HG02678 (cell line): ENCODE measurements around the gene ZSCAN20.
A peak's percentile ranks its signal among the peaks of the same experiment; 100 is the strongest.

ENCODE experiments used
- ATAC-seq: cut with Tn5 transposase; IDR thresholded peaks from one replicate; pipeline ENCODE4 v1.9.1; 2021; ENCODE audit warnings: mild to moderate bottlenecking, moderate library complexity; ENCODE audit not compliant: unreplicated experiment

Gene ZSCAN20

DNA sequence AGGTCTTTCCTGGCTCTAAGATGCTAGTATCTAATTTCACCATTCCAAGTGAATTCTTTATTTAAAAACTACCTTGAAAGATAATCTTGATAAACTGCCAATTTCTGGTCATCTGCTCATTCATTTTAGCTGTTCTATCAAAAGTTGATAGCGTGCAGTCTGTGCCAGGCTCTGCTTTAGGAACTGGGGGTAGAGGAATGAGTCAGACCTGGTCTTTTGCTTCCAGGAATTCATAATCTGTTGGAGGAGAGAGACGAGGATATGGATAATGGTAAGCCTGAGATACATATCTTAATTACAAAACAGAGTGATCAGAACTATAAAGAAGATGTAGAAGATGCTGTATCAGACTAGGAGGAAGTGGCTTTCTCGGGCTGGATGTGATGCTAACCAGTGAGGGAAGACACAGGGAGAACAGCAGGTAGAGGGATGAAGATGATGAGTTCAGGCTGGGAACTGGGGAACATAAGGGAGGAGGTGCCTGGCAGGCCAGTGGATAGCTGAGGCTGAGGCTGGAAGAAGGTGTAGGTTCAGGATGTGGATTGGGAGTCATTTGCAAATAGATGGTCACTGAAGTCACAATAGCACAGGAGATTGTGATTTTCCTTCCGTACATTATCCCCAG, 29.3 kb upstream of the ZSCAN20 start:
- ATAC-seq, result no peak

DNA sequence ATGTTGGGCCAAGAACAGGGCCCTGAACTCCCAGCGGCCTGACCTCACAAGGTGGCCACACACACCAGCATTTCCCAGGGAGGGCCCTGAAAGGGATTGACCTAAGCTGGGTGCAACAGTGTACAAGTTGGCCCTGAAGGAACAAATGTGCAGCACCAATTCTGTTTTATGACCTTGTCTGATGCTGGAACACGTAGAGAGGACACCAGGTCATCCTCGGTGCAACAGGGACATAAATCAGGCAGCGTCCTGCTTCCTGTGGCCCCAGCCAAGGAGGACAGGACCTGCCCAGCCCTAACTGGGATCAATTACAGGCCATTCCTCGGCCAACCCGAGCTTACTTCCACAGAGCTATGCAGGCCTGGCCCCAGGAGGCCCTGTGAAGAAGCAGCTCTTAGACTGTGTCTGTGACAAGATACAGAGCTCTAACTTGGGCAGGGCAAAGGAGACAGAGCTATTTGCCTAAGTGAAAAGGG, 28.7 kb upstream of the ZSCAN20 start:
- ATAC-seq, result no peak

DNA sequence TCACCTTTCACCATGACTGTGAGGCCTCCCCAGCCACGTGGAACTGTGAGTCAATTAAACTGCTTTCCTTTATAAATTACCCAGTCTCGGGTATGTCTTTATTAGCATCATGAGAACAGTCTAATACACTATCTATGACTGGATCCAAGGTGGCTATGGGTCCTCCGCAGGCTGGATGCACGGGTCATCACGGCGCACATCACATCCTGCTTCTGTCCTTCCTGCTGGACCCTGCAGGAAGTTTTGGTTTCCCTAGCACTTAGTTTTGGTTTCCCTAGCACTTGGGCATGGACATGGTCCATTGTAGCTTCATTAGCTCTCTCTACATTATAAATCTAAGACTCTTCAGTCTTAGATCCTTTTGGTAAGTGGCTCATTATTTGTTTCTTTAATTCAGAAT, 27.3 kb upstream of the ZSCAN20 start:
- ATAC-seq, result no peak

DNA sequence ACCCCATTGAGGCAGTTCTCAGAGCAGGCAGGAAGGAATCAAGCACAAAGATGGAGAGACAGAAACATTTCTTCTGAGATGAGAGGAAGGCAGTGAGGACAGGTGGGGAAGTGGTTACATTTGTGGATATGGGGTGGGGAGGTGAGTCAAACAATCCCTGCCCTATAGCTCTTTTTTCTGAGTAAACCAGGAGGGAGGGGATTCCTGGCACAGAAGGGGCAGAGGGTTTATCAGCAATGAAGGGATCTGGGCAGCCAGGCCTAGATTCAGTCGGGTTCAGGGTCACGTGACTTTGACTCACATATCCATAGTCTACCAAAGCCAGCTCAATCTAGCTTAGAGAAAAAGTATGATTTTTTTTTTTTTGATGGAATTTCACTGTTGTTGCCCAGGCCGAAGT, 25.9 kb upstream of the ZSCAN20 start:
- no peak for ATAC-seq

DNA sequence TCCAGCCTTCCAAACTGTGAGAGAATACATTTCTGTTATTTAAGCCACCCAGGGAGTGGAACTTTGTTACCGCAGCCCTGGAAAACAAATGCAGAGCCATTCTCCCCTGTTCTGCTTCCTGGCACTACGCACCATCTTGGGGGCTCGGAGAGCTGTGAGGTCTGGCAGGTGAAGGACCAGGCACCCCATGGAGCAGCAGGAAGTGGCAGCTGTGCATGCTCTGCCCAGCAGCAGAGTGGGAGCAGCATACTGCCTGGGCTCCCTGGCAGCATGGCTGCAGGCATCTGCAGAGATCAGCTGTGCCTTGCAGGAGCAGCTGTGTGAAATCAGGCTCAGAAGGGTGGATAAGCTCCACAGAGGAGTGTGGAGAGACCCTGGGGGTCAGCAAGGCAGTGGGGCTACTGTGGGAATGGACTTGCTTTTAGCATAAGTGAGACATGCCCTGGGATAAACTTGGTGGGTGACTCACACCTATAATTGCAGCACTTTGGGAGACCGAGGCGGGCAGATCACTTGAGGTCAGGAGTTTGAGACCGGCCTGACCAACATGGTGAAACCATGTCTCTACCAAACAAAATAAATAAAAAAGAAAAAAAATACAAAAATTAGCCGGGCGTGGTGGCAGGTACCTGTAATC, 17.7 kb upstream of the ZSCAN20 start:
- ATAC-seq, result no peak

DNA sequence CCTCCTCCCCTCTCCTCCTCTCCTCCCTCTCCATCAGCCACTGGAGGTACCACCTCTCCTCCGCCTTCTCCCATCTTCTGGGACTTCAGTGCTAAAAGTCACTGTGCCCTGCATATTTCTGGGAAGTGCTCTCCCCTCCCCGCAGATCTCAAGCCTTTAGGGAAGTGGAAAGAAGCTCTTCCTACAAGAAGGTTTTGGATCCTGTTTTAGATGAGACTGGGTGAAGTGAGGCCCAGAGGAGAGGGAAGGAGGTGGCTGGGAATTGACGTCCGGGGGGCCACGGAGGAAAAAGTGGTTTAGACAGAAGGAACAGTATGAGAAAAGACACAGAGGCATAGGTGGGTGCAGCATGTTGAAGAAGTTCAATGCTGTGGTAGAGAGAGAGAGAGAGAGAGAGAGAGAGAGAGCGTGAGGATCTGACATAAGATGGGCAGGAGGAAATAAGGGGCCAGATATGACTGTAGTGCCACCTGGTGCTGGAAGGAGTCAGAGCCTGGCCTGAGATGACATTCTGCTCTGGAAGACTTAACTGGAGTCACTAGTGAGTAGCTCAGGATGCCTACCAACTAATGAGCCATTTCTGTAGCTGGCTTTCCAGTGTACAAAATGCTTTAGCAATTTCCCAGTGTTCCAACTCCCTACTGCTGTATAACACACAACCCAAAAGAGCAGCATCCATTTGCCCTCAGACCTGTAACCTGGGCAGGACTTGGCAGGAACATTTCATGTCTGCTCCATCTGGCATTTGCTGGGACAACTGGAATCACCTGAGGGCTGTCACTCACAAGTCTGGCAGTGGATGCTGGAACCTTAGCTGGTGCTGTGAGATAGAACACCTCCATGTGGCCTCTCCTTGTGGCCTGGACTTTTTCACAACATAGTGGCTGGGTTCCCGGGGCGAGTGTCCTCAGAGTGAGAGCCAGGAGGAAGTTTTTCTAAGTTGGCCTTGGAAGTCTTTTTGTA, 16.6 kb upstream of the ZSCAN20 start:
- no peak for ATAC-seq

DNA sequence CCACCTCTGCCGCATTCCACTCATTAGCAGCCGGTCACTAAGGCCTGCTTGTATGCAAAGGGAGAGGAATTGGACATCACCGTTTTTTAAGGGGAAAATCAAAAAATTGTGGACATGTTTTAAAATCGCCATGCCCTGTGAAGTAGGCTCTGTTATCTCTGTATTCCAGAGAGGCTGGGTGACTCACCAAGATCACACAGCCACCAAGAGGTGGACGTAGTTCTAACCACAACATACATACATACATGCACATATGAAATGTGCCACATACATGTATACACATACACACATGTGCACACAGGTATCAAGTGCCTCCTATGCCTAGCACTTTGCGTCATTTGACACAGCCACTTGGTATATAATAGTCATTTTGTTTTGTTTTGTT, 16.0 kb upstream of the ZSCAN20 start:
- ATAC-seq, result no peak

DNA sequence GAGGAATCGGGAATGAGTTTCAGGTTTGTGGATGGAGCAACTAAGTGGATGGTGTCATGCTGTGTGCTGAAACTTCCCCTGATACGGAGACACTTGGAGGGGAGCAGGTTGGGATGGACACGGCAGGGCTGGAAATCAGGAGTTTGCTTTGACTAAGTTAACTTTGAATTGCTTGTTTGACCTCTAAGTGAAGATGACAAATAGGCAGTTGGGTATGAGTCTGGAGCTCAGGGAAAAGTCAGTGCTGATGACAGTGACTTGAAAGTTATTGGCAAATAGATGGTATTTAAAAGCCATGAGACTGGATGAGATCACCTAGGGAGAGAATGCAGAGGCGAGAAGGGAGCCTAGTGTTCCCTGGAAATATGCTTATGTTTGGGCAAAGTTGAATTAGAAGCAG, 12.8 kb upstream of the ZSCAN20 start:
- ATAC-seq, result no peak

DNA sequence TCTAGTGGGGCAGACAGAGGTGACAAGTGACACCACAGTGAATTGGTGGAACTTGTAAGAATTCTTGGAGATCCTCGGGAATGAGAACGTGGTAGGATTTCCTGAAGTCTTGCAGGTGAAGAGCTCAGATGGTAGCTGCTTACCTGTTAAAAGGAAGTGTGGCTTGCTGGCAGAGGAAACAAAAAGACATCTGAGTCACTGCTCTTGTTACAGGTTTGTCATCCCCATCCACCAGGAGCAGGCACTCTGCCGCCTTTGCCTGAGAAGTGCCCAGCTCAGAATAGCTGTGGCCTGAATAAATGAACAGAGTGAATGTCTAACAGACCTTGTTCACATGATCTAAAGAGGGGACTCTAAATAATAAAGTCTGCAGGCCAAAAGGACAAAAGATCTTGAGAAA, 12.3 kb upstream of the ZSCAN20 start:
- no peak for ATAC-seq

DNA sequence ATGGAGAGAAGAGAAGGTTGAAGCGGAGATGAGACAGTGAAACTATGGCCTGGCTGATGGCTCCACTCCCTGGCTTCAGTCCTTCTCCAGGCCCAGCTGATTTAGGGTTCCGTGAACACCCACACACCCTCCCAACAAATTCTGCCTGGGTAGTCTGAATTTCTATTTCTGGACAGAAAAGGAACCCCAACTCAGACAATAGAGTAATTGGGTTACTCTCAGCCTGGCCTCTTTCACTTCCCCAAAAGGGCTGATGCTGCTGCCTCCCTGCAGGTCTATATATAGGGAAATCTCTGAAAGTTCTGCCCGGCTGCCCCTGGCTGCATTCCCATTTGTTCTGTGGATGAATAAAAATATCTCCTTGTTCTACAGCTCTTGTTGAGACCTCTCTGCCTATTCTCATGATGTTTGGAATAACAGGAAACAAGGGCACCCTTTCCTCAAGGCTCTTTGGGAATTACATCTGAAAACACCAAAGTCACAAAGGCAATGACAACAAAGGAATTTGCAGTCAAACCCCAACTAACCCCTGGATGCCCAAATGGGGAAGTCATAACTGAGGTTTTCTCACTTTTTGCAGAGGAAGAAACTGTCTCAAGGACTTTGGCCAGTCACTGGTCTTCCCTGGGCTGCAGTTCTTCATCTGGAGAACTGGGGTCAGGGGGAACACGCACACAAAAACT, 11.4 kb upstream of the ZSCAN20 start:
- ATAC-seq, result peak; percentile 78

DNA sequence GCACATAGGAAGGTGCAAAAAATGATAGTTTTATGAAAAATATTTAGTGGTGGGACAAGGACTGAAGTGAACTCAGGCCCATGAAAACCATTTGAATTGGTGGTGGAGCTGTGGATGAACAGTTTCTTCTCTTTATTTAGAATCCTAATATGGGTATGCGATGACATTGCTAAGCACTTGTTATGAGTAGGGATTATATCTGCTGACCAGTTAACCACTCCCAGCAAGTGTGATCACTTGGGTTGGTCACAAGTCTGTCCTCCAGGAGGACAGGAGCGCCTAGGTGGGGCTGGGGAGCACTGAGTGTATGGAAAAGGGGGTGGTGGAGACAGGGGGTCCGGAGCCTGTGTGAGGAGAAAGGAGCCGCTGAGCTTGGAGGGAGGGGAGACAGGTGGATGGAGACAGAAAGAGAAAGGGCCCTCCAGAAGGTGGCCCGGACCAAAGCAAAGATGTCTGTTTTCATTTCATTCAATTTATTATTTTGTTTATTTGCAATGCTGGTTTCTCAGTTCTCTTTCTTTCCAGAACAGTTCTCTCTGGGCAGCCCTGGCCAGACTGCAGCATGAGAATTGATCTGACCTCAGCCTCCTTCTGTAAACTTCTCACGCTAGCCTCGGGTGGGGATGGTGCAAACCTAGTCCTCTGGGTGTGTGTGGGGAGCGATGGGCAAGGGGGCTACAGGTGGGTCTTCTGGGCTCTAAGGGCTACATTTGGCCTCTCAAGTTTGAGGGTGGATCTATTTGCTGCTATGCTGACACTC, 9.9 kb upstream of the ZSCAN20 start:
- ATAC-seq, result no peak

DNA sequence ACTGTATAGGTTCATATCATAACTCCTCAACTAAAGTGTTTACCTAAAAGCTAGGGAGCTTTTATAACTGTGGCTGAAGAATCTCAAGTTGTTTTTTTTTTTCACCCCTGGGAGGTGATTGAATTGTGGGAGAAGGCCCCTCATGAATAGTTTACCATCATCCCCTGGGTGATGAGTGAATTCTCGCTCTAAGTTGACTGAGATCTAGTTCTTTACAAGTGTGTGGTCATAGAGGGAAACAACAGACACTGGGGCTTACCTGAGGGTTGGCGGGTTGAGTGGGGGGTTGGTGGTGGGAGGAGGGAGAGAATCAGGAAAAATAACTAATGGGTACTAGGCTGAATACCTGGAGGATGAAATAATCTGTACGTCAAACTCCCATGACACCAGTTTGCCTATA, 7.9 kb upstream of the ZSCAN20 start:
- ATAC-seq, result no peak

DNA sequence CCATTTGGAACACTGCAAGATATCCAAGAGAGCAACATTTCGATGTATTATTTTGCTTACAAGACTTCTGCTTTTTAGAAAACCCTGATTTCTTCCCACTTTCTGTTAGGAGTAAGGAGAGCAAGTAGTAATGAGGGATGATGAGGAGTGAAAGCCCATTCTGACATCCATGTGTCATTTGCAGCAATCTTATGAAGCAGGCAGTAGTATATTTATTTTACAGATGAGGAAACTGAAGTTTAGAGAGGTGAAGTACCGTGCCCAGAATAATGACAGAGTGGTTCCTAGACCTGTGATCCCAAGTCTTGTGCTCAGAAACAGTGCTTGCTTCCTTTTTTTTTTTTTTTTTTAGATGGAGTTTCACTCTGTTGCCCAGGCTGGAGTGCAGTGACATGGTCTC, 7.1 kb upstream of the ZSCAN20 start:
- no peak for ATAC-seq

DNA sequence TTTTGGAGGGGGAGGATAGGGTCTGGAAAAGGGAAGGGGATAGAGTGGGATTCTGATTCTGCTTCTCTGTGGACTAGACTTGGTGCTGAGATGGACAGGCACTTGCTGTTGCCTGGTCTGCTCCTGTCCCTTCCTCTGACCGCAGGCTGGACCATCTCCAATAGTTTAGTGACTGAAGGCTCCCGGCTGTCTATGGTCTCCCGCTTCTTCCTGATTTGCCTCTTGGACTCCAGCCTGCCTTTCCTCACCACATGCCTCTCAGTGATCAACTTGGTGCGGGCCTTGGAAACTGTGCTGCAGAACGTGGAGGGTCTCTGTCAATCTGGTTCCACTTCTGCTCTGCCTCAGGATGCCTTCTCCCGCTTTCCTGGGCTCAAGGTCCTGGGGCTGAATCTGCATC, 6.3 kb upstream of the ZSCAN20 start:
- no peak for ATAC-seq

DNA sequence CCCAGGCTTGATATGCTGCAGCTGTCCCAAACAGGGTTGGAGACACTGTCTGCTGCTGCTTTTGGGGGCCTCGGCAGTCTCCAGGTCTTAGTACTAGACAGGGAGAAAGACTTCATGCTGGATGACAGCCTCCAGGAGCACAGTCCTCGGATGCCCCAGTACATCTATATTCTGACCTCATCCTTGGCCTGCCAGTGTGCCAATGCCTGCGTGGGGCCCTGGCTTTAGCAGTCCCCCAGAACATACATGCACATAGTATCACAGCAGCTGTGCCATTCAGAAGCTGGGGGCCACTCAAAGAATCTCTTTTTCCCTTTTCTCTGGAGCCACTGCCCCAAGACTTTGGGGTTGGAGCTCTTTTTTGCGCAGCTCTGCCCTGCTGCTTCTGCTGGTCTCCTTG, 4.4 kb upstream of the ZSCAN20 start:
- no peak for ATAC-seq

DNA sequence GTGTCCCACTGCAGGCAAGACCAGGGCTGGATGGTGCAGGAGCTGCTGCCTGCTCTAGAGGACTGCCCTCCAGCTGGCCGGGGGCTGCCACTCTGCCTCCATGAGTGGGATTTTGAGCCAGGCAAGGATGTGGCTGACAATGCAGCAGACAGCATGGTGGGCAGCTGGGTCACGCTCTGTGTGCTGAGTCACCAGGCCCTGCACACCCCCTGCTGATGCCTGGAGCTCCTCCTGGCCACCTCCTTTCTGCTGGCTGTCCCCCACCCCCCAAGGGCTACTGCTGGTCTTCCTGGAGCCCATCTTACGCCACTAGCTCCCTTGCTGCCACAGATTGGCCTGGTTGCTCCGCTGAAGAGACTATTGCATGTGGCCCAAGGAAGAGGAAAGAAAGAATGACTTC, 3.9 kb upstream of the ZSCAN20 start:
- ATAC-seq, result no peak

DNA sequence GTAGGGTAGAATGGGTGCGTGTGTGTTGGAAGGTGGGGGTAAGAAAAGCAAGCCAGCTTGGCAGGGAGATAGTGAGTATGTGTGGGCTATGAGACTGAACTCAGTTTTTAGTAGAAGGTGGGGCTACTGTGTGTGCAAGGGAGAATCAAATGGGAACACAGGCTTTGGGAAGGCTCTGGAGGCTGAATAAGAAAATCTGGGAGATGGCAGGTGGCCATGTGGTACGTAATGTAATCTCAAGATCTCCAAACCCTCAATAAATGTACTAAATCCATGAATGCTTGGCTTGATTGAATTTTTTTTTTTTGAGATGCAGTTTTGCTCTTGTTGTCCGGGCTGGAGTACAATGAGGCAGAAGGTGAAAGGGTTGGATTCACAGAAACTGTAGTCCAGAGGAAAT, 3.5 kb upstream of the ZSCAN20 start:
- no peak for ATAC-seq

DNA sequence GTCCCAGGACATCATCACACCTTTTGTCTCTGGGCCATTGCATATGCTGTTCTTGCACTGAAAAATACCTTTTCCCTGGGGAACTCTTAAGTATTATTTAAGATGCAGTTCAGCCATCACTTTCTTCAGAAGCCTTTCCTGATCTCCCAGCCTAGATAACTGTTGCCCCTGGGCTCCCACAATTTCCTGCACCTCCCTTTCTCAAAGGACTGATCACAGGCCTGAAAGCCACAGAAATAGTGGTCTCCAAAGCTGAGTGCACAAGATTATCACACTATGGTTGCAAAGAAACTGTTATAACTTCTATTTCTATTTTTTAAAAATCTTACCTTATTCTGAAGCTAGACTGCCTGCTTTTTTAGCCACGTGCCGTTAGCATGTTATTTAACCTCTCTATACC, 2.8 kb upstream of the ZSCAN20 start:
- no peak for ATAC-seq

DNA sequence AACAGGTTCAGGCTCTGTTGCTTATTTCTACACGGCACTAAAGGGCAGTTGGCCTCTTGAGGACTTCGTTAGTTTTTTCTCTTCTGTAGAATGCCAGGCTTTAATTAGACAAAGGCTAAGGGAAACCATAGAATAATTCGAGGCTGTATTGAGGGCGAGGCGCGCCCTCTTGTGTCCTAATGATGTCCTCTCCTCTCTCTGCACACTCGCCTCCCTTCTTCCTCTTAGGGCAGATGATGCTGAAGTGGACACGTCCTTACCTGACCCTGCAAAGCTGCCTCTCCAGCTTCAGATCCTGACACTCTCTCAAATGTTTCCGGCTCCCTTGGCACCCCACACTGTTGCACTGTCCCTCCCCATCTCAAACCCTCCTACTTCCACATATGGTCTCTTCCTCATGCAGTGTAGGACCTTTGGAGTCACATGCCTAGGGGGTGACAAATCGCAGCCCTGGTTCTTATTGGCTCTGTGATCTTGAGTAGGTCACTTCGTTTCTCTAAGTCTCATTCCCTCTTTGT, 1.9 kb upstream of the ZSCAN20 start:
- no peak for ATAC-seq

DNA sequence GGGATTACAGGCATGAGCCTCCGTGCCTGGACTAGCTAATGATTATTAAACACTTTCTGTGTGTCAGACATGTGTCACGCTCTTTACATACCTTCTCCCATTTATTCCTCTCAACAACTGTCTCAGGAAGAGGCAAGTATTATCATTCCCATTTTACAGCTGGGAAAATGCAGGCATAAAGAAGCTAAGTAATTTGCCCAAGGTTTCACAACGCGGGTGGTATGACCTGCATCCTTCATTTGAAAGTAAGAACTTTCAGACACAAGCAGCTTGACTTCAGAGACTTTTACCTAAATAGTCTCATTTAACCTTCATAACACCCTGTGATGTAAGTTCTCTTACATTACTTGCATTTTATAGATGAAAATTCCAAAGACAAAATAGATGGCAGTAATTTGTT, 1.0 kb upstream of the ZSCAN20 start:
- ATAC-seq, result no peak
